ENCODE measurements around the gene GOLGB1. TPM values are rescaled to one million over a fixed set of nuclear protein-coding genes. Genes with fewer than 3 reads are reported as not detected.

GOLGB1 gene
- polyA plus RNA-seq, 2 donors = 11.3 to 11.7 TPM

DNA sequence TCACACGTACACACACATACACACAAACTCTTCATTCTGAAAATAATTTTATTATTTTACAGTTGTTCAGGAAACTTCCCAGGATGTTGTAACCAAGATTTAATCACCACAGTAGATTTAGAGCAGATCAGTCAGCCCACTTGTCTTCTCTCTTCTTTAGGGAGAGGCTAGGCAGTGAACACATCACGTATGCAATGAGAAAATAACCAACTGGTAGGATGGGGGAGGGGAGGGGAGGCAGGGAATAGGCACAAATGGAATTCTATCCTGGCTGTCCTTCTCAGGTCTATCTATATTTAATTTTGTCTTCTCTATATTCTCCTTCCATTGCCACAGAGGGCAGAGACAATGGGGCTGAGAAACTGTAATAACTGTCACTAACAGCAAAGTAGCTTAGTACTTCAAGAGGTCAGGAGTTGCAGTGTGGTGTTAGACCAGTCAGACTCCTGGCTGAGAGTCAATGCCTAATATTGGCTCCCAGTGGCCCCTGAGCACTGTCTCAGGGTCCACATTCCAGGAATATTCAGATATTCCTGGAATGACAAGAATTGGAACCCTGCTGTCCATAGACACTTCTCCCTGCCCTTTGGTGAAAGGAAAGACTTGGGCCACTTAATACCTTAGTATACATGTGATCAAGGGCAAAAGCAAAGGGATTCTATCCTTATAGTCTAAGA lies 86.2 kb downstream of the GOLGB1 start:
- Histone ChIP-seq H3K4me1 (ENCODE audit: control insufficient read depth in 2 of 2, insufficient read depth in 2 of 2, low read length in 1 of 2) (peaks cover 0 to 4% of the 10 kb centered on the region in 2 donors), H3K27me3 (ENCODE audit: control insufficient read depth in 1 of 2, insufficient read depth in 2 of 2, low read length in 2 of 2) (no peaks in the 10 kb centered on the region), H3K4me3 (ENCODE audit: low read depth in 1 of 2, low read length in 2 of 2) (no peak overlapping the region), H3K36me3 (ENCODE audit: control insufficient read depth in 2 of 2, insufficient read depth in 2 of 2, low read length in 1 of 2) (peaks cover 15 to 25% of the 10 kb centered on the region in 2 donors), H3K27ac (ENCODE audit: low read depth in 2 of 2, low read length in 1 of 2) (no peak overlapping the region), H3K9me3 (ENCODE audit: control insufficient read depth in 2 of 2, insufficient read depth in 1 of 2, low read depth in 1 of 2, low read length in 1 of 2) (no peaks in the 10 kb centered on the region)
- 53 to 63% methylated on average over 2 of the region's 2 CpGs for WGBS, 2 donors

DNA sequence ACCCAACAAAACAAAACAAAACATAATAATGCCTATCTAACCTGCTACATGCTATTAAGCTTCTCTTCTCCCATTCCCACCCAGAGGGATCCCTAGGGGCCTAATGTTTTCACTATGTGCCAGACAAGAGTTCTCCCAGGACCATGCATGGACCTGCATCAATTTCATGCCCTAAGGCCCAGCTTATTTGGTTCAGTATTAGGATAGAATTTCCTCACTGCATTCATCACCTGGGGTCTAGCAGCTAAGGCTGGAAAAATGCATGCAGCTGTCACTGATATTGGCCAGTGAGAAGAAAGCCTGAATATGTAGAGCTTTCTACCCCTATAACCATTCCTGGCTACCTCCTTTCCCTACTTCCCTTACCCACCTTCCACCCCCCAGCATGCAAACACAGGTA lies 86.8 kb downstream of the GOLGB1 start:
- peaks cover 15 to 25% of the 10 kb centered on the region in 2 donors for H3K36me3 ChIP-seq (ENCODE audit: control insufficient read depth in 2 of 2, insufficient read depth in 2 of 2, low read length in 1 of 2)
- no peak overlapping the region for H3K27ac ChIP-seq (ENCODE audit: low read depth in 2 of 2, low read length in 1 of 2)
- no peaks in the 10 kb centered on the region for H3K27me3 ChIP-seq (ENCODE audit: control insufficient read depth in 1 of 2, insufficient read depth in 2 of 2, low read length in 2 of 2)
- no peak overlapping the region for H3K4me3 ChIP-seq (ENCODE audit: low read depth in 1 of 2, low read length in 2 of 2)
- H3K9me3 ChIP-seq (ENCODE audit: control insufficient read depth in 2 of 2, insufficient read depth in 1 of 2, low read depth in 1 of 2, low read length in 1 of 2) = no peaks in the 10 kb centered on the region
- peaks cover 0 to 4% of the 10 kb centered on the region in 2 donors for H3K4me1 ChIP-seq (ENCODE audit: control insufficient read depth in 2 of 2, insufficient read depth in 2 of 2, low read length in 1 of 2)

DNA sequence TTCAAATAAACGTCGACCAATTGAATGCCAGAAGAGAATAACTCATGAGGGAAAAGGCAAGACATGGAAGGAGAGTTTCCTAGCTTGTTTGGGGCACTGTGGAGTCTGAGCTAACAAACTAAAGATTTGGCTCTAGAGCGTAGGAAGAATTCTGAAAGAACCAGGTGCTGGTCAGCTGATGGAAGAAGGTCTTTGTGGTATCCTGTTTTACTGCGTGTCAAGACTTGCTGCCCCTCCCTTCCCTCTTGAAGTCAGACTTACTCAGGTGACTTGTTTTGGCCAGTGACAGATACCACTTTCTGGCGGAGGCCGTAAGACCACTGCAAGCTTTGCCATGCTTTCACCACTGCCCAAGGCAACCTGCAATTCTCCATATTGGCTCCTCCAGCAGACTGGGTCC lies 88.2 kb downstream of the GOLGB1 start:
- Histone ChIP-seq H3K36me3 (ENCODE audit: control insufficient read depth in 2 of 2, insufficient read depth in 2 of 2, low read length in 1 of 2) (peaks cover 13 to 22% of the 10 kb centered on the region in 2 donors), H3K4me1 (ENCODE audit: control insufficient read depth in 2 of 2, insufficient read depth in 2 of 2, low read length in 1 of 2) (peaks cover 0 to 4% of the 10 kb centered on the region in 2 donors), H3K4me3 (ENCODE audit: low read depth in 1 of 2, low read length in 2 of 2) (no peak overlapping the region), H3K27me3 (ENCODE audit: control insufficient read depth in 1 of 2, insufficient read depth in 2 of 2, low read length in 2 of 2) (no peaks in the 10 kb centered on the region), H3K27ac (ENCODE audit: low read depth in 2 of 2, low read length in 1 of 2) (no peak overlapping the region), H3K9me3 (ENCODE audit: control insufficient read depth in 2 of 2, insufficient read depth in 1 of 2, low read depth in 1 of 2, low read length in 1 of 2) (no peaks in the 10 kb centered on the region)
- 76 to 83% methylated on average over 6 of the region's 6 CpGs for WGBS, 2 donors

DNA sequence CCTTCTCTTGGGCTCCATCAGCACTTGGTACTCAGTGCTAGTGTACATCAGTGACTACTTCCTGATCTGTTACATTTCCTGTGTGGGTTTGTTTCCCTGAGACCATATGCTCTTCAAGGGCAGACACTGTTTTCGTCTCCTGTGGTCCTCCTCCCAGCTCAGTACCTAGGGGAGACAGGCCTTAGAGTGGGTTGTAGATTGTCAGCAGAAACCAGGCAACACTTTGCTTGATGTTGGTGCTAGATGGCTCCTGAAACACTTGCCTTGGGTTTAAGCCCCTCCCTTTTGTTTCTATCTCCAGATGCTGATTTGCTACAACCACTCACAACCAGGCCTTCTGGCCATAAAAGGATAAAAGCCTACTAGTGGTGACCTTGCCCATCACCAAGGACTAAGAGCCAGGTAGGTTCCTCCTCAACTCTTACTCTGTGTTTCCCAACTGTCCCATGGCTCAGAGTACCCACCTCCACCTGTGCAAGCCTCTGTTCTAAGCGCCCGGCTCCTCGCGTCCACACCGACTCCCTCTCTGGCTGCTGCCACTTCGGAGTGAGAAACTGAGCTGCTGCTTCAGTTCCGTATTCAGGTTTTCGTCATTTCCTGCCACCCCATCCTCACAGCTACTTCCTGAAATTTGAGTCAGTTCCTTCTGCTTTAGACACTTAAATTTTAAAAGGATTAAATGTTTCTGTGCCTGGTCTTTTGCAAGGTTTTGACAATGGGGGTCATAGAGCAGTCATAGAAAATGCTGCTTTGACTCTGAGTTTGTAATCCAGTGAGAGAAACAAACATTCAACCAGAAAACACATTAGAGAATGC lies 89.0 kb downstream of the GOLGB1 start, which contains the start of gene HCLS1:
TSS of gene HCLS1 (minus strand) at position 548 of the 816 bp plus-strand sequence. CDS start 2,556 bp downstream, outside the sequence.
- Histone ChIP-seq H3K4me3 (ENCODE audit: low read depth in 1 of 2, low read length in 2 of 2) (peak within 1 kb of the TSS; percentile 16 to 40), H3K4me1 (ENCODE audit: control insufficient read depth in 2 of 2, insufficient read depth in 2 of 2, low read length in 1 of 2) (no peaks in the 10 kb centered on the region), H3K36me3 (ENCODE audit: control insufficient read depth in 2 of 2, insufficient read depth in 2 of 2, low read length in 1 of 2) (peaks cover 8 to 17% of the 10 kb centered on the region in 2 donors), H3K27ac (ENCODE audit: low read depth in 2 of 2, low read length in 1 of 2) (peak within 1 kb of the TSS; percentile 67 to 74), H3K27me3 (ENCODE audit: control insufficient read depth in 1 of 2, insufficient read depth in 2 of 2, low read length in 2 of 2) (no peaks in the 10 kb centered on the region), H3K9me3 (ENCODE audit: control insufficient read depth in 2 of 2, insufficient read depth in 1 of 2, low read depth in 1 of 2, low read length in 1 of 2) (no peaks in the 10 kb centered on the region)
- WGBS, 2 donors = 73 to 79% methylated on average over 9 of the region's 9 CpGs

DNA sequence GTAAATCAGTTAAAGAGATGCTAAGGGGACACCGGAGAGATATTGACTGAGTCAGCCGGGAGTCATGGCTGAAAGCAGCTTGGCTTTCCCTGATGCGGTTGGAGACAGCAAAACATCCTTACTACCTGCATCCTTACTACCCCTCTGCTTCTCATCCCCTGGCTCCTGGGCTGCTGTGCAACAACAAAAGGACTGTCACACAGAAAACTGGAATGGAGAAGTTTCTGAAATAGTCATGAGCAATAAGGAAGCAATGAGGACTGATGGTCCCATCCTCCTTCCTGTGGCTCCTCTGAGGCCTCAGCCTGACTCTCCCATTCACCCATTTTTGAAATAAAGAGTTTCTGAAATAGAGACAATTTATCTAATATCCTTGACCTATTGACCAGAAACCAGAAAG lies 90.0 kb downstream of the GOLGB1 start:
- Histone ChIP-seq H3K27ac (ENCODE audit: low read depth in 2 of 2, low read length in 1 of 2) (no peak overlapping the region), H3K4me3 (ENCODE audit: low read depth in 1 of 2, low read length in 2 of 2) (peak overlapping the region in 1 of 2 donors; percentile 16), H3K36me3 (ENCODE audit: control insufficient read depth in 2 of 2, insufficient read depth in 2 of 2, low read length in 1 of 2) (peaks cover 4 to 13% of the 10 kb centered on the region in 2 donors), H3K9me3 (ENCODE audit: control insufficient read depth in 2 of 2, insufficient read depth in 1 of 2, low read depth in 1 of 2, low read length in 1 of 2) (no peaks in the 10 kb centered on the region), H3K4me1 (ENCODE audit: control insufficient read depth in 2 of 2, insufficient read depth in 2 of 2, low read length in 1 of 2) (no peaks in the 10 kb centered on the region), H3K27me3 (ENCODE audit: control insufficient read depth in 1 of 2, insufficient read depth in 2 of 2, low read length in 2 of 2) (no peaks in the 10 kb centered on the region)
- 86 to 89% methylated on average over 3 of the region's 3 CpGs for WGBS, 2 donors

DNA sequence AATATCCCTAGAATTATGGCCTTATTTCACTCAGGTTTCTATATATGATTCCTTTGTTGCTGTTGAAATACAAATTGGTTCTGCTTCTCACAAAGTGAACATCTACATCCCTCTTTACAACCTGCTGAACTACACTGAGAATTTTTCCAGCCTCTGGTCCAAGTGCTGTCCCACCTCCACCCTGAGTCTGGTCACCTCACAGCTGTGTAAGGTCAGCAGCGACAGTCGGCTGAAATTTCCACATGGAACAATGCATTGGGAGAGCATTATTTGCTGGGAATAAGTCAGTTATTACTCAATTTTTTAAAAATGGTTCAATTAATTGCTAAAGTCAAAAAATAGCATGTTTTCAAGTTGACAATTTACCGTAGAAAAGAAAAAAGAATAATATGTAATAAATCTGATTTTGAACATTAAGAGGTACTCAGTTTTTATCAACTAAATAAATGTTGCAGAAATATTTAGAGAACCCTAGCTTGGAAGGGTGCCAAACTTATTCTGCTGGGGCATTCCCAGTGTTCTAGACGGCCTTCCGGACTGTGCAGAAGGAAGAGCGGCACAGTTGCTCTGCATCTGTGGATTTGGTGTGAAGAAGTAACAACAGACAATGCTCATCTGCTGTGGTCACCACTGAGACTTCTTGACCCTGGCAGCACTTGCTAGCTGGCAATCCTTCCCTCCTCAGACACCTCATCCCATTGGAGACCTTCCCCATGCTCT lies 90.7 kb downstream of the GOLGB1 start:
- Histone ChIP-seq H3K4me3 (ENCODE audit: low read depth in 1 of 2, low read length in 2 of 2) (no peak overlapping the region), H3K27ac (ENCODE audit: low read depth in 2 of 2, low read length in 1 of 2) (no peak overlapping the region), H3K27me3 (ENCODE audit: control insufficient read depth in 1 of 2, insufficient read depth in 2 of 2, low read length in 2 of 2) (no peaks in the 10 kb centered on the region), H3K4me1 (ENCODE audit: control insufficient read depth in 2 of 2, insufficient read depth in 2 of 2, low read length in 1 of 2) (no peaks in the 10 kb centered on the region), H3K9me3 (ENCODE audit: control insufficient read depth in 2 of 2, insufficient read depth in 1 of 2, low read depth in 1 of 2, low read length in 1 of 2) (no peaks in the 10 kb centered on the region), H3K36me3 (ENCODE audit: control insufficient read depth in 2 of 2, insufficient read depth in 2 of 2, low read length in 1 of 2) (peaks cover 0 to 6% of the 10 kb centered on the region in 2 donors)
- WGBS, 2 donors = 75 to 82% methylated on average over 6 of the region's 6 CpGs

DNA sequence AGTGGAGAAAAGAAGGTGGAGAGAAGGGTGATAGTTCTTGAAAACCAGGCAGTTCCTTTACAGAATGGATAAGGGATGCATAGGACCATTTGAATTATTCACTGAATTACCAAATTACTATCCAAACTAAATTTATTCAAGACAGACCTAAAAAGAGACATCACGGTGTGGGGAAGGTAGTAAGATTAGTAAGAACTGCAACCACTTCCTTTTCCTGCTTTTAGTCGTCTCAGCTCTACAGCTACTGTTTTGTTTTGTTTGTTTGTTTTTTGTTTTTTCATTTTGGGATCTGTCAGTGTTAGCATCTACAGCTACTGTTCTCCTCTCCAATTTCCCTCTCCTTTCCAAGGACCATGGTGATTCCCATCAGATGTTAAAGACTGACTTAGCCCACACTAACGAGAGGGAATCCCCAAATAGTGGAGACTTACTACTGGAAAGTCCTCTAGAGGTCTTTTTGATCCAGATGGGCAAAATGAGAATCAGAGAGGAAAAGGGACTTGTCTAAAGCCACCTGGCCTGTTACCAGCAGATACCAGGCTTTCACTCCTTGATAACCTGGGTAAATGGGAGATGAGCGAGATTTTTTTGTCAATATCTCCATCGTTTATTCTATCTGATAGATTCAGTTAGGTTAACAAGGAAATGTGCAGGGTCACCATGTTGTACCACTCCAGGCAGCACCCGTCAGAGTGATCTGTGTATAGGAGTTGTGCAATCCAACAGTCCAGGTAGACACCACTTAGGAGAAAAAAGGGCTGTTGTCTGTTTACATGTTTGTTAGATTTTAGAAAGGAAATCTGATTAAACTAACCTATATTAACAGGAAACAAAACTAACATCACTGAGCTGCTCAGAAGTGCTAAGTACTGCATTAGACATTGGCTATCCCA lies 94.8 kb downstream of the GOLGB1 start:
- H3K36me3 ChIP-seq (ENCODE audit: control insufficient read depth in 2 of 2, insufficient read depth in 2 of 2, low read length in 1 of 2) = no peaks in the 10 kb centered on the region
- WGBS, 2 donors = 77 to 81% methylated on average over 6 of the region's 6 CpGs
- no peaks in the 10 kb centered on the region for H3K4me1 ChIP-seq (ENCODE audit: control insufficient read depth in 2 of 2, insufficient read depth in 2 of 2, low read length in 1 of 2)
- no peaks in the 10 kb centered on the region for H3K27me3 ChIP-seq (ENCODE audit: control insufficient read depth in 1 of 2, insufficient read depth in 2 of 2, low read length in 2 of 2)
- H3K27ac ChIP-seq (ENCODE audit: low read depth in 2 of 2, low read length in 1 of 2) = no peak overlapping the region
- H3K4me3 ChIP-seq (ENCODE audit: low read depth in 1 of 2, low read length in 2 of 2) = no peak overlapping the region
- H3K9me3 ChIP-seq (ENCODE audit: control insufficient read depth in 2 of 2, insufficient read depth in 1 of 2, low read depth in 1 of 2, low read length in 1 of 2) = no peaks in the 10 kb centered on the region

DNA sequence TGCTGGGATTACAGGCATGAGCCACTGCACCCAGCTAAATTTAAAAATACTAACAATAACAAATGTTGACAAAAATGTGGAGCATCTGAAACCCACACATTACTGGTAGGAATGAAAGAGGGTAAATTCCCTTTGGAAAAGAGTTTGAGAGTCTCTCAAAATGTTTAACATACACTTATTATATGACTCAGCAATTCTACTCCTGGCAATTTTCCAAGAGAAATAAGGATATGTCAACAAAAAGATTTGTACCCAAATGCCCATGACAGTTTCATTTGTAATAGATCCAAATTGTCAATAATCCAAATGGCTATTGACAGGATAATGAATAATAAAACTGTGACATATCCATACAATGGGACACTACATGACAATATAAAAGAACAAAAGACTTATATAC lies 97.9 kb downstream of the GOLGB1 start:
- H3K27ac ChIP-seq (ENCODE audit: low read depth in 2 of 2, low read length in 1 of 2) = no peak overlapping the region
- no peaks in the 10 kb centered on the region for H3K9me3 ChIP-seq (ENCODE audit: control insufficient read depth in 2 of 2, insufficient read depth in 1 of 2, low read depth in 1 of 2, low read length in 1 of 2)
- no peaks in the 10 kb centered on the region for H3K4me1 ChIP-seq (ENCODE audit: control insufficient read depth in 2 of 2, insufficient read depth in 2 of 2, low read length in 1 of 2)
- H3K36me3 ChIP-seq (ENCODE audit: control insufficient read depth in 2 of 2, insufficient read depth in 2 of 2, low read length in 1 of 2) = no peaks in the 10 kb centered on the region
- no peak overlapping the region for H3K4me3 ChIP-seq (ENCODE audit: low read depth in 1 of 2, low read length in 2 of 2)
- H3K27me3 ChIP-seq (ENCODE audit: control insufficient read depth in 1 of 2, insufficient read depth in 2 of 2, low read length in 2 of 2) = no peaks in the 10 kb centered on the region

DNA sequence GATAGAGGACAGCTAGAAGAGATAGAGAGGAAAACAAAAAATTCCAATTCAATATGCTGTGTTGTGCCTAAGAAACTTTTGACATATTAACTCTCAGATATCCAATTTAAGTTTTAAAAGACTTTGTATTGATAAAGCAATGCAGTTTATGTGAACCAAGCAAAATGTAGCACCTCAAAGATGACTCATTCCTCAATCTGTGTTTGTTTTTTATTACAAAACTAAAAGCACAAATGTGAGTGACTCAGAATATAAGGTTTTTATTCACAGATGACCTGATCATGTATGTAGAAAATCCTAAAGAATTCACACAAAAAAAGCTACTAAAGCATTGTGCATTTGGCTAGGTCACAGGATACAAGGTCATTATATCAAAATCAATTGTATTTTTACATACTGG lies 99.9 kb downstream of the GOLGB1 start:
- Histone ChIP-seq H3K4me1 (ENCODE audit: control insufficient read depth in 2 of 2, insufficient read depth in 2 of 2, low read length in 1 of 2) (peaks cover 0 to 1% of the 10 kb centered on the region in 2 donors), H3K27ac (ENCODE audit: low read depth in 2 of 2, low read length in 1 of 2) (no peak overlapping the region), H3K9me3 (ENCODE audit: control insufficient read depth in 2 of 2, insufficient read depth in 1 of 2, low read depth in 1 of 2, low read length in 1 of 2) (no peaks in the 10 kb centered on the region), H3K36me3 (ENCODE audit: control insufficient read depth in 2 of 2, insufficient read depth in 2 of 2, low read length in 1 of 2) (peaks cover under 1 to 3% of the 10 kb centered on the region in 2 donors), H3K4me3 (ENCODE audit: low read depth in 1 of 2, low read length in 2 of 2) (no peak overlapping the region), H3K27me3 (ENCODE audit: control insufficient read depth in 1 of 2, insufficient read depth in 2 of 2, low read length in 2 of 2) (no peaks in the 10 kb centered on the region)

Measured in esophagus (tissue), 2 donors.